H1 (cell line): Measurements from ENCODE around the gene ALK. TPM values are rescaled to one million over a fixed set of nuclear protein-coding genes. Genes with fewer than 3 reads are reported as not detected.

ENCODE experiments used
- CHD7 ChIP-seq: fragments of 300-600 bp; sonication (generic); IDR thresholded peaks from 2 replicates; pipeline ENCODE4 v1.7.1; 2012; ENCODE audit warnings: low read length, moderate library complexity, mild to moderate bottlenecking, inconsistent platforms; ENCODE audit not compliant: insufficient replicate concordance
- MAFK ChIP-seq: IDR thresholded peaks from 2 replicates; pipeline ENCODE4 v1.6.1; 2012; ENCODE audit warnings: low read depth, mild to moderate bottlenecking, improper control_type of control experiment, low read length
- NRF1 ChIP-seq: IDR thresholded peaks from 2 replicates; pipeline ENCODE4 v1.6.1; 2011; ENCODE audit warnings: mild to moderate bottlenecking, low read depth, low read length, improper control_type of control experiment
- RNF2 ChIP-seq: fragments of 200-900, 300-1000 bp; sonication (generic); IDR thresholded peaks from 2 replicates; pipeline ENCODE4 v1.7.1; 2016; ENCODE audit warnings: borderline replicate concordance, low read depth, mild to moderate bottlenecking, antibody characterized with exemption, low read length; ENCODE audit not compliant: poor library complexity, severe bottlenecking; ENCODE audit errors: missing control alignments
- RXRA ChIP-seq: IDR thresholded peaks from 2 replicates; pipeline ENCODE4 v1.6.1; 2011; ENCODE audit warnings: low read depth, mild to moderate bottlenecking, low read length, moderate library complexity; ENCODE audit not compliant: insufficient read depth
- SIX5 ChIP-seq: IDR thresholded peaks from 2 replicates; pipeline ENCODE4 v1.6.1; 2011; ENCODE audit warnings: mild to moderate bottlenecking, low read depth, low read length
- SRF ChIP-seq: IDR thresholded peaks from 2 replicates; pipeline ENCODE4 v1.6.1; 2011; ENCODE audit warnings: mild to moderate bottlenecking, low read depth, low read length, moderate library complexity
- TAF7 ChIP-seq: optimal IDR thresholded peaks from 2 replicates; pipeline ENCODE3; 2011; ENCODE audit warnings: low read depth, mild to moderate bottlenecking, inconsistent platforms, low read length, moderate library complexity, borderline replicate concordance
- USF2 ChIP-seq: IDR thresholded peaks from 2 replicates; pipeline ENCODE4 v1.6.1; 2011; ENCODE audit warnings: low read length, improper control_type of control experiment
- YY1 ChIP-seq: IDR thresholded peaks from 2 replicates; pipeline ENCODE4 v1.6.1; 2011; ENCODE audit warnings: low read depth, mild to moderate bottlenecking, low read length
- polyA plus RNA-seq, 7 experiments: library from polyadenylated mRNA; depleted of rRNA in 3 of 7; stranded (reverse) in 5 of 7; unstranded in 2 of 7; fragments of >200 nt in 5 of 7; fragments of 200-250 nt in 2 of 7; gene quantifications; 1 replicate in 5 of 7; 2 replicates in 1 of 7; 4 replicates in 1 of 7; pipeline versions ENCODE4 v1.2.1 to v1.2.3, GENCODE V29; 2011 to 2013; ENCODE audit warnings: missing spikeins in 2 of 7, mixed read lengths in 2 of 7
- total RNA-seq: library from RNA; stranded (reverse); fragmentation: NEBNext Ultra II Directional; extraction: Animal tissue kit (Norgen Biotek cat#: 25700); gene quantifications from 2 replicates; pipeline ENCODE4 v1.2.1, GENCODE V29; 2021

Gene ALK
- total and polyA plus RNA-seq, 2 of the 8 experiments (the other 6 are each of a cell fraction or from before 2014, with no cell fraction given) = 0.02 to 0.09 TPM

- TF ChIP-seq CHD7 (no peak), RXRA (no peak), YY1 (no peak), USF2 (no peak), MAFK (no peak), SIX5 (no peak), RNF2 (no peak), TAF7 (no peak), SRF (no peak), NRF1 (no peak)
Measured at GRCh38 chr2:29699045-29699444, 222.3 kb downstream of the ALK start (continued).
